GM12873 (cell line): Measurements from ENCODE around the gene BHLHE23.

Experiments
- TF ChIP-seq, protein P1 (sequence below): IDR thresholded peaks from 2 replicates; pipeline ENCODE4 v1.5.1; 2012; ENCODE audit warnings: low read depth, mild to moderate bottlenecking, moderate library complexity, low read length, control low read depth; ENCODE audit not compliant: insufficient read depth; ENCODE audit errors: missing control alignments

Gene BHLHE23

DNA sequence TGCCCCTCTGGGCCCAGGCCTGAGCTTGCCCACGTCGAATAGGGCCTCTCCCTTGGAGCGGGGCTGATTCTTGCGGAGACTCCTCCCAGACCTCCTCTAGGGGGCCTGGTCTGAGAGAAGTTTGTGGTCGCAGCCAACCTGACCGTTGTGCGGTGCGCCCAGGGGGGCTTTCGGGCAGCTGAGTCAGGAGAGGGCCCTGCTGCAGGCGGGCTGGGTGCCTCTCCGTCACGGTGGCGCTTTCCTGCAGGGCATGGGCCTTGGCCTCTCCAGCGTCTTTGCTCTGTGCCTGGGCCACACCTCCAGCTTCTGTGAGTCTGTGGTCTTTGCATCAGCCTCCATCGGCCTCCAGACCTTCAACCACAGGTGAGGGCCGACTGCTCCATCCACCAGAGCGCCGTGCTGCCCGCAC, 41.4 kb downstream of the BHLHE23 start:
- TF ChIP-seq, protein P1, sequence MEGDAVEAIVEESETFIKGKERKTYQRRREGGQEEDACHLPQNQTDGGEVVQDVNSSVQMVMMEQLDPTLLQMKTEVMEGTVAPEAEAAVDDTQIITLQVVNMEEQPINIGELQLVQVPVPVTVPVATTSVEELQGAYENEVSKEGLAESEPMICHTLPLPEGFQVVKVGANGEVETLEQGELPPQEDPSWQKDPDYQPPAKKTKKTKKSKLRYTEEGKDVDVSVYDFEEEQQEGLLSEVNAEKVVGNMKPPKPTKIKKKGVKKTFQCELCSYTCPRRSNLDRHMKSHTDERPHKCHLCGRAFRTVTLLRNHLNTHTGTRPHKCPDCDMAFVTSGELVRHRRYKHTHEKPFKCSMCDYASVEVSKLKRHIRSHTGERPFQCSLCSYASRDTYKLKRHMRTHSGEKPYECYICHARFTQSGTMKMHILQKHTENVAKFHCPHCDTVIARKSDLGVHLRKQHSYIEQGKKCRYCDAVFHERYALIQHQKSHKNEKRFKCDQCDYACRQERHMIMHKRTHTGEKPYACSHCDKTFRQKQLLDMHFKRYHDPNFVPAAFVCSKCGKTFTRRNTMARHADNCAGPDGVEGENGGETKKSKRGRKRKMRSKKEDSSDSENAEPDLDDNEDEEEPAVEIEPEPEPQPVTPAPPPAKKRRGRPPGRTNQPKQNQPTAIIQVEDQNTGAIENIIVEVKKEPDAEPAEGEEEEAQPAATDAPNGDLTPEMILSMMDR, result no peak

DNA sequence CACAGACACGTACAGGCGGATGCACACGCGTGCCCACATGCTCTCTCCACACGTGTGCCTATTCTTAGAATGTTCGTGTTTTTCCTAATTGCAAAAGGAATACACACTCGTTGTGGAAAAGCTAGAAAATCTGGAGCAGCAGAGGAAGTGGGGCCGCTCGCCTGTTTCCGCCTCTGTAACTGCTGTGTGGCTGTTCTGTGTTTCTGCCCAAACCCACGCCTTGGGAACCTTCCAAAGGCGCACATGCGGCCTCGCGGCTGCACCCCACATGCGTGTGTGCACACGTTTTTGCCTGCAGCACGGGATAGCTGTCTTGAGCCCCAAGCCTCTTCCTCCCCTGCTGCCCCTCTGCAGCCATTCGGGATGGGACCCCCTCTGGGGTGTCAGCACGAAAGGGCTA, 42.1 kb downstream of the BHLHE23 start:
- TF ChIP-seq, protein P1, result no peak

DNA sequence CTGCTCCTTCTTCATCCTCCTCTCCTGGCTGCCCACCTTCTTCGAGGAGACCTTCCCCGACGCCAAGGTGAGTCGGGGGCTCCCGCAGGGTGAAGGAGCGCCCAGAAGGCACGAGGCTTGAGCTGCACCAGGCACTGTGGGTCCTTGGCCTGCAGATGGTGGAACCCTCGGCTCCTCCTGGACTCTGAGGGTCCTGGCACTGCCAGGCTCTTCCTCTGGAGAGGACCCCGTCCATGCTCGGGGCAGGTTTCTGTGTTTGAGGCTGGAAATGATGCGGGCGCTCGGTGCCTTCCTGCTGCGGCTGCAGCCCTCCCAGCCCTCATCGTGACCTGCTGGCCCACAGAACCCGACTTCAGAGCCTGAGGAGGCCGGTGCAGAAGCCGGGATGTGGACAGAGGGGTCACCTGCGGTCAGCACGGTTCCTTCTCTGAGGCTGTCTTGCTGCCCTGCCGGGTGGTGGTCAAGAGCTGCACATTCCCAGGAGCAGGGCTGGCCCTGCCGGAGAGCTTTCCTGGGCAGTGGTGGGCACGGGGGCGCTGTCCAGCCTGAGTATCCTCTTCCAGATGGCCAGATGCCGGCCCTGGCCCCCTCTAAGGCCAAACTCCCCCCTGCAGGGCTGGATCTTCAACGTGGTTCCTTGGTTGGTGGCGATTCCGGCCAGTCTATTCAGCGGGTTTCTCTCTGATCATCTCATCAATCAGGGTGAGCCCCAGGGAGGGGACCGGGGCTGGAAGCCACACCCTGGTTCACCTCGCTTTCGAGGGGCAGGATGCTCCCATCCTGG, 43.0 kb downstream of the BHLHE23 start:
- TF ChIP-seq, protein P1, result no peak

DNA sequence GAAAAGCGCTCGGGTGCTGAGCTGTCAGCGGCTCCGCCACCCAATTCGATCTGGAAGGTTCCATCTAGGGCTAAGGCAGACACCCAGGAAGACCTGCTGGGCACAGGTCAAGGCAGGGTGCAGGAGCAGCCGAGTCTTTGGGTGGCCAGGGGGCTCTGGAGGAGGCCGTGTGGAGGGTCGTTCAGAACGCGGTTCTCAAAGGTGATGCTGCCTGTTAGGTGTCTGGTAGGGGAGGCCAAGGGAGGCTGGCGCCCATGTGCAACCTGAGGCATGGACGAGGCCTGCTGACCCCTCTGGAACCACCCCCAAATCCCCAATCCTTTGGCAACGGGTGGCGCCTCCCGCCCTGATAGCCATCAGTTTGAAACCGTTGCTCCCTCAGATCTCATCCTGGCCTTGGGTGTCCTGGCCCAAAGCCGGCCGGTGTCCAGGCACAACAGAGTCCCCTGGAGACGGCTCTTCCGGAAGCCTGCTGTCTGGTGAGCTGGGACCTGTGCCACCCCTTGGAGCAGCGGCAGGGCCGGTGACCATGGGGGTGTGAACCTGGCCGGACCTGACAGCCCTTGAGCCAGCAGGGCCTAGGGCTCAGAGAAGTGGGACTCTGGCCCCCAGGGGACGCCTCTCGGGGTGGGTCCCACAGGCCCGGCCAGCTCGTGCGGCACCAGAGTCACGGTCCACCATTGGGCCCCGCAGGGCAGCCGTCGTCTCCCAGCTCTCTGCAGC, 43.7 kb downstream of the BHLHE23 start:
- TF ChIP-seq, protein P1, result no peak

DNA sequence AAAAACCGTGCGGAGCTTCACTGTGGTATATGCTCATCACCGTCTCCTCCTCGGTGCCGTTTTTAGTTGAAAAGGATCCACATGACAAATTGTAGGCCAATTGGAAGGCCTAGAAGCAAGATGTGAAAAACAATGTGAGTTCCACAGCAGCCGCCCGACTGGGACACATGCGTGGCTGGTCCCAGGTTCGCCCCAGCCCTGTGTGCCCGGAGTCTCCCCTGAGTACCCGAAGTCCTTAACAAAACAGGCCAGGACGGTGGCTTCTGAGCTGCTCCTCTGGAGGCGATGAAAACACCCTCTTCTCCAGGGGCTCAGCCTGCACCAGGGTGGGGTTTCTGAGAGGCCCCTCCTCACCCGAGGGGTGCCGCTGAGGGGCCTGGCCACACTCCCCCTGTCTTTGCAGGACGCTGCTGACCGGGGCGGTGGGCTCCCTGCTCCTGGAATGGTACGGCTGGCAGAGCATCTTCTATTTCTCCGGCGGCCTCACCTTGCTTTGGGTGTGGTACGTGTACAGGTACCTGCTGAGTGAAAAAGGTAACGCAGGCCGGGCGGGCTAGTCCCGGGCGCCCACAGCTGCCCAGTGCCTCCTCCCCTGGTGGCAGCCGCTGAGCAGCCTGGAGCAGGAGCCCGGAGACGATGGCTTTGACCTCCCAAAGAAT, 44.4 kb downstream of the BHLHE23 start:
- TF ChIP-seq, protein P1, result no peak

DNA sequence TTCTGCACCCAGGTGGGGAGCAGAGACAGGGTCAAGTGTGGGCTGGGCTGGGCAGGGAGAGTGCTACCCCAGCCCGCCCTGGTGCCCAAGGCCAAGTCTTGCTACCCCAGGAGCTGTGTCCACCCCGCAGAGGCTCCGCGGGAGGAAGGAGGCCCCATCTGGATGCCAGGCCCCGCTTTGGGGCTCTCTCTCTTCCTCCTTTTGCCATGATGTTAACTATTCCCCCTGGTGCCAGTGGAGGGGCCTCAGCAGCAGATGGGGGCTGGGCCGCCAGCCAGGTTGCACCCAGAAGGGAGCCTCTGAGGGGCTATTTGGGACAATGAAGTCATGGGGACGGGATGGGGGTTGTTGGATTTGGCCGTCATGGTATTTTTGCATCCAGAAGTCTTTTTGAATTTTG, 45.0 kb downstream of the BHLHE23 start:
- TF ChIP-seq, protein P1, result no peak

DNA sequence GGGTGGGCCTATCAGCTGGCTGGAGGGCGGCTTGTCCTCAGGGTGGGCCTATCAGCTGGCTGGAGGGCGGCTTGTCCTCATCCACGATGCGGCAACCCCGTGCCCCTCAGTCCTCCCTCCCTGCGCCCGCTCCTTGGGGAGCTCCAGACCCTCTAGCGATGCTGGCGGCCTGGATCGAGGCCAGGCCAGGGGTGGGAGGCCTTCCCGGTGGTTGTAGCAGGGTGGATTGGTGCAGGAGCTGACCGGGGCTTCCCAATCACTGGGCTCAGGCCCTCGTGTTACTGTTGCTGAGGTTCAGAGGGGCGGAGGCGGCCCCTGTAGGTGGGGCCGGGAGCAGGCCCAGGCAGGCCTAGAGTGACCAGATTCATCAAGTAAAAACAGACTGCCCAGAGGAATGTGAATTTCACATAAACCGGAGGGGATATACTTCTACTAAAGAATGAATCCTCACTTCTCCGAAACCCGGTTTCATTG, 45.4 kb downstream of the BHLHE23 start:
- TF ChIP-seq, protein P1, result no peak
